Inferior parietal cortex (tissue), 1 donor: ENCODE results near the gene EEF1A2.
A peak's percentile ranks its signal among the peaks of the same experiment; 100 is the strongest.

Source experiments
- DNase-seq: peaks from one replicate; pipeline ENCODE4 v3.0.0-alpha.2; 2016; ENCODE audit errors: extremely low spot score

Gene EEF1A2

DNA sequence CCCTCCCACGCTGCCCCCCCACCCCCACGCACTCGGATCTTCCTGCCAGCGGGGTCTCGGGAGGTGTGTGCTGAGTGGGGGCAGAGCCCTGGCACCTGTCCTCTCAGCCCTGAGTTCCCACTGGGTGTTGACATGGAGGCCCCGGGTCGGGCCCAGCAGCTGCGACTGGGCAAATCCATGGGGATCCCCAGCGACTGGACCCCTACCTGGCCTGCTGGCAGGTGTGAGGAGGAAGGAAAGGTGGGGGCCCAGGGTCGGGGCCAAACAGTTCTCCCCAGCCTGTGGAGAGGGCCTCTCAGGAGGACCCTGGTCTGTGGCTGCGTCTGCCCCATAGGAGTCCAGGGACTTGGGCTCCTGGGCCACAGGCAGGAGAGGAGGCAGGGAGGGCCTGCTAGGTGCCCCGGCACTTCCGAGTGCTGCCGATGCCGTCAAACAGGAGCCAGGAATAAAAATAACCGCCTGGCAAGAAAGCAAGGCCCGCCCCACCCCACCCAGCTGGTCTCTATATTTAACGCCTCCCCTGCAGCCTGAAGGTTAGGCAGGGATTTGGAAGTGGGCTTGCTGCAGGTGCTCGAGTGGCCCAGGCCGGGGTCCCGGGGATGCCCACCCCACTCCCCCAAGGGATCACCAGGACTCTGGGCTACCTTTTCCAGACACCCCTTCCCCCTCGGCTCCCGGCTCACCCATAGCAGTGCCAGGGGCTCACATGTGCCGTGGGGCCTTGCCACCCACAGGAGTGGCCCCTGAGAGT, 1.4 kb upstream of the EEF1A2 start:
- no peak for DNase-seq

DNA sequence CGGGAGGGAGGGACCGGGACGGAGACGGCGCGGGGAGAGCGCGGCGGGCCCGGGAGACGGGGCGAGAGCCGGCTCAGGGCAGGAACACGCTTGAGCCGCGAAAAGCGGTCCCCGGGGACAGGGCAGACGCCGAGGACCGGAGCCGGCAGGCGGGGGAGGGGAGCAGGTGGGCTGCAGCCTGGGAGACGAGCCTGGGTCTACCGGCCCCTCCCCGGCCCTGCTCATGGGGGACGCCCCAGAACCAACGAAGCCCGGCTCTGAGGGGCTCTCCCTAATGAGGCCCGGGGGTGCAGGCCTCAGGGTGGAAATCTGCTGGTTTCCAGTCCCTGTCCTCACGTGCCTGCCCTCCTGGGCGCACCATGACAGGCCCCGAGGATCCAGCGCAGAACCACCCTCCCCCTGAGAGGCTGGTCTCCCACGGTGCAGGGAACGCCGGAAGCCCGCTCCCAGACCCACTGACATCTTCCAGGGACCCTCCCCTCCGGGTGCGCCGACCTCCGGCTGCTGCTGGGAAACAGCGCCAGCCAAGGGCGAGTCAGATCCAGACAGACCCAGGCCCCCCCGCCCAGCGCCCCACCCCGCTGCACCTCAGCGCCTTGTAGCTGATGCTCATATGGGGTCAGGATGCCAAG, 571 bp upstream of the EEF1A2 start:
- no peak for DNase-seq

GRCh38 chr20:63497946-63498935, 642 bp downstream of the EEF1A2 start:
- no peak for DNase-seq

- DNase-seq: no peak
Observed at GRCh38 chr20:63497138-63497945, 1.5 kb downstream of the EEF1A2 start.

DNA sequence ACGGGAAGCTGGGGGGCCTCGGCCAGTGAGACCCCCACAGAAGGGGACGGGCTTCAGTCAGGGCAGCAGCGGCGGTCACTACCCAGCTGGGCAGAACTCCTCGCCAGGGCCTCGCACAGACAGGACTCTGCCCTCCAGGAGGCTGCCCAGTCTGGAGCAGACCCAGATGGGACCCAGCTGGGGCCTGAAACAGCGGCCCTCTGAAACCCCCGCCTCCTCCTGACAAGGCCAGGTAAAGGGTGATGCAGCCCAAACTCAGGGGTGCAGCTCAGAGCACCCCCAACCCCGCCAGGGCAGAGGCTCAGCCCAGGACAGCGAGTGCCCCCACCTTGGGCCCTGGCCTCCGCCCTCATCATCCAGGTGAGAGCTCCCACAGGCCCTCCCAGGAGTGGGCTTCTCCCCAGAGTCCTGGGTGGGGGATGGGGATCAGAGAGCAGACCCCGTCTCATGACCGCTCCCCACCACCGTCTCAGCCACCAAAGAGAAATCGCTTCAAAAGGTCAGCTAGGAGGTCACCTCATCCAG, 2.2 kb downstream of the EEF1A2 start:
- DNase-seq: no peak

GRCh38 chr20:63495741-63496595, 2.9 kb downstream of the EEF1A2 start:
- peak; percentile 66 for DNase-seq

GRCh38 chr20:63495167-63495720, 3.6 kb downstream of the EEF1A2 start:
- DNase-seq: no peak

DNA sequence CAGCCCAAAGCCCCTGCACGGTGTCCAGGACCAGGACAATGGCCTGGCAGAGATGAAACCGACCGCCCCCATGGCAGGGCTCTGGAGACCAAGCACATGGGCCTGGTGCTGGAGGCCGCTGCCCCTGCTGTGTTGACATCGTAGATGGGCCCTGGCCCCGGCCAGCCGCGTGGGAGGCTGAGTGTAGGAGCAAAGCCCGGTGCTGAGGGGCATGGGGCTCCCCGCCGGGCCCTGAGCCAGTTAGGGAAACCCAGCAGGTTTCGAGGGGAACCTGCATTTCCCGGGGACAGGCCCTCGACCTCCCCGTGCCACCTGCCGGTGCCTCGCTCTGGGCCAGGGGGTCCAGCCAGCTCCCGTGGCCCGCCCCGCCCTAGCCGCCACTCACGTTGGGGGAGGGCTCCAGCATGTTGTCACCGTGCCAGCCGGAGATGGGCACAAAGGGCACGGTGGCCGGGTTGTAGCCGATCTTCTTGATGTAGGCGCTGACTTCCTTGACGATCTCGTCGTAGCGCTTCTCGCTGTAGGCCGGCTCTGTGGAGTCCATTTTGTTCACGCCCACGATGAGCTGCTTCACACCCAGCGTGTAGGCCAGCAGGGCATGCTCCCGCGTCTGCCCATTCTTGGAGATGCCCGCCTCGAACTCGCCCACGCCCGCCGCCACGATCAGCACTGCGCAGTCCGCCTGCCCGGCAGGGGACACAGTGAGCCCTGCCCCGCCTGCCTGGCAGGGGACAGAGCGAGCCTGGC, 4.3 kb downstream of the EEF1A2 start:
- no peak for DNase-seq

GRCh38 chr20:63494084-63494419, 4.8 kb downstream of the EEF1A2 start:
- DNase-seq: no peak

GRCh38 chr20:63493563-63494020, 5.3 kb downstream of the EEF1A2 start:
- DNase-seq: no peak

DNA sequence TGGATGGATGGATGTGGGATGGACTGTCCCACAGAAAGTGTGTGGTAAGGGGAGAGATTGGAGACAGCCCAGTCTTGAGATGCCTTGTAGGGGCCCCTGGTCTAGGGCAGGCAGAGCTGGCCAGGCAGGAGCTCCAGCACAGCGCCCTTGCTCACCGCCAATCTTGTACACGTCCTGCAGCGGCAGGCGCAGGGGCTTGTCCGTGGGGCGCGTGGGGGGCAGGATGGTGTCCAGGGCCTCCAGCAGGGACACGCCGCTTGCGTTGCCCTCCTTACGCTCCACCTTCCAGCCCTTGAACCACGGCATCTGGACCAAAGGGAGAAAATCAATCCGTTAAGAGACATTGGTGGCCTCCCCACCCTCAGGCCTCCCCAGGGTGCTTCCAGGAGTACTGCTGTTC, 5.9 kb downstream of the EEF1A2 start:
- no peak for DNase-seq

GRCh38 chr20:63492518-63492917, 6.4 kb downstream of the EEF1A2 start:
- DNase-seq: no peak

GRCh38 chr20:63491635-63492230, 7.2 kb downstream of the EEF1A2 start:
- DNase-seq: no peak

DNA sequence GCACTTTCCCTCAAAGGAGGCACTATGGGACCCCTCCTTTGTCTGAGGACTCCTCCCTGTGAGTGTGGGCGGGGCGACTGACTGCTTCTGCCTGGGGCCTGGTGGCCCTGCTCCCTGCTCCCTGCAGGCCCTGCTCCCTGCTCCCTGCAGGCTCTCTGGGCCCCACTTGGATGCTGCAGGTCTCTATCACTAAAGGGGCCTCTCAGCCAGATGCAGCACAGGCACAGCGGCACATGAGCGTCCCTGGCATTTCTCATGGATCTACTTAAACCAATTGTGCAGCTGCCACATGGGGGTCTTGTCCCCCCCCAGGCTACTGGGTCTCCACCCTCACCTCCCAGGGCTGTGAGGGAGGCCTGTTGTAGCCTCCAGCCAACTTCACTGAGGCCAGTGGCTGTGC, 7.8 kb downstream of the EEF1A2 start:
- DNase-seq: no peak

GRCh38 chr20:63490416-63490815, 8.5 kb downstream of the EEF1A2 start:
- DNase-seq: no peak

- no peak for DNase-seq
Observed at GRCh38 chr20:63488315-63489251, 10.3 kb downstream of the EEF1A2 start.

DNA sequence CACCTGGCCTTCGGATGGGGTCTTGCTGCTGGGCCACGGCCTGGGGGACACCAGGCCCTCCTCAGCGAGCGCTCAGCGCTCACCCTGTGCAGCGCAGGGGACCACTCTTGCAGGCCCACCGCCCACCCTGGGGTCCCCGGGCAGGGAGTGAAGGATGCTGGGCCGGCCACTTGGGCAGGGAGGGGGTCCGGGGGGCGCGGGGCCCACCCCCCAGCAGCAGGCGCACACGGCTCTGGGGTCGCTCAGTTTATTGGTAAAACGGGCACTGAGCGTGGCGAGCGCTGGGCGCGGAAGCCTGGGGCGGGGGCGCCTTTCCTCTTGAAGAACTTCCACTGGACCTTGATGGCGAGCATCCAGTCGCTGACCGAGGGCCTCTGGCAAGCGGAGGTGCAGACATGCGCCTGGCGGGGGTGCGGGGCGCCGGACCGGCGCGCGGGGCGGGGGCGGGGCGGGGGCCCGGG, 11.1 kb downstream of the EEF1A2 start:
- DNase-seq: no peak
